ENCODE measurements around the gene USP6NL. TPM values are rescaled to one million over a fixed set of nuclear protein-coding genes. Genes with fewer than 3 reads are reported as not detected.

The USP6NL gene
- total RNA-seq, 1 donor from 2014 or later = 33.0 TPM

DNA sequence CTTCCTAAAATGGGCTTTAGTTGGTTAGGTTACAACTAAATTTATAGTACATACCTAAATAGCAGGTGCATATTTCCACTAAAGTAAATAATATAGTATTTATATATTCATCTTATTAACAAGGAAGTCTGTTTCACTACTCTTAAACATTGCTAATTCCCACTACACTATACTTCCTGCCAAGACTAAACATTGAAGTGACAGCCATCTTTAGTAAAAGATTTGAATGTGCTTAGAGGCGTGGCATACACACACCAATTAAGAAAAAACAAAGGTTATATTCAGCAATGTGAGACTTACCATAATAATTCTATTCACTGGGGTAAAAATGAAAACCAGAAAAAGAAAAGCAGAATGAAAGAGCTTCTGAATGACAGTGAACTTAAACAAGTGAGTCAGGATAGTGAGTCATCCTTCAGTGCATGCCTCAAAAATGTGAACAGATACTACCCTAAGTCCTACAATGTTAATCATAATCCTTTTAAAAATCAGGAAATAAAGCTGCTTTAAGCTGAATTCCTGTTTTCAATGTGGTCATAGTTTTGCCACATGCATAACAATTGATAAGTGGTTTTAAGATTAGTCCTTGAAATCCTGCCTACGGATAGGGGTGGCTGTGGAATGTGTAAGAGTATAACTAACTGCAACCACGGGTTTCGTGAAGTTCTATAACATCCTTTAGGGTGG lies 59.4 kb downstream of the USP6NL start:
- Mint-ChIP-seq H3K36me3 (ENCODE audit: low read depth, unreplicated experiment) (no peaks in the 10 kb centered on the region), H3K27me3 (ENCODE audit: unreplicated experiment) (no peaks in the 10 kb centered on the region), H3K4me3 (ENCODE audit: unreplicated experiment) (no peak overlapping the region), H3K27ac (ENCODE audit: unreplicated experiment) (no peak overlapping the region), H3K9me3 (ENCODE audit: unreplicated experiment) (no peaks in the 10 kb centered on the region), H3K4me1 (ENCODE audit: unreplicated experiment) (peaks cover 12% of the 10 kb centered on the region)
- TF ChIP-seq, protein P1, sequence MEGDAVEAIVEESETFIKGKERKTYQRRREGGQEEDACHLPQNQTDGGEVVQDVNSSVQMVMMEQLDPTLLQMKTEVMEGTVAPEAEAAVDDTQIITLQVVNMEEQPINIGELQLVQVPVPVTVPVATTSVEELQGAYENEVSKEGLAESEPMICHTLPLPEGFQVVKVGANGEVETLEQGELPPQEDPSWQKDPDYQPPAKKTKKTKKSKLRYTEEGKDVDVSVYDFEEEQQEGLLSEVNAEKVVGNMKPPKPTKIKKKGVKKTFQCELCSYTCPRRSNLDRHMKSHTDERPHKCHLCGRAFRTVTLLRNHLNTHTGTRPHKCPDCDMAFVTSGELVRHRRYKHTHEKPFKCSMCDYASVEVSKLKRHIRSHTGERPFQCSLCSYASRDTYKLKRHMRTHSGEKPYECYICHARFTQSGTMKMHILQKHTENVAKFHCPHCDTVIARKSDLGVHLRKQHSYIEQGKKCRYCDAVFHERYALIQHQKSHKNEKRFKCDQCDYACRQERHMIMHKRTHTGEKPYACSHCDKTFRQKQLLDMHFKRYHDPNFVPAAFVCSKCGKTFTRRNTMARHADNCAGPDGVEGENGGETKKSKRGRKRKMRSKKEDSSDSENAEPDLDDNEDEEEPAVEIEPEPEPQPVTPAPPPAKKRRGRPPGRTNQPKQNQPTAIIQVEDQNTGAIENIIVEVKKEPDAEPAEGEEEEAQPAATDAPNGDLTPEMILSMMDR (IDR thresholded peaks at IDR 0.05; ENCODE audit: unreplicated experiment) = no peak
- DNase-seq (ENCODE audit: low spot score) = no peak

GRCh38 chr10:11551104-11551503 lies 60.3 kb downstream of the USP6NL start:
- DNase-seq (ENCODE audit: low spot score) = no peak
- Mint-ChIP-seq H3K36me3 (ENCODE audit: low read depth, unreplicated experiment) (no peaks in the 10 kb centered on the region), H3K27me3 (ENCODE audit: unreplicated experiment) (no peaks in the 10 kb centered on the region), H3K9me3 (ENCODE audit: unreplicated experiment) (no peaks in the 10 kb centered on the region), H3K4me1 (ENCODE audit: unreplicated experiment) (peaks cover 12% of the 10 kb centered on the region), H3K4me3 (ENCODE audit: unreplicated experiment) (no peak overlapping the region), H3K27ac (ENCODE audit: unreplicated experiment) (no peak overlapping the region)
- TF ChIP-seq, protein P1 (IDR thresholded peaks at IDR 0.05; ENCODE audit: unreplicated experiment) = no peak

DNA sequence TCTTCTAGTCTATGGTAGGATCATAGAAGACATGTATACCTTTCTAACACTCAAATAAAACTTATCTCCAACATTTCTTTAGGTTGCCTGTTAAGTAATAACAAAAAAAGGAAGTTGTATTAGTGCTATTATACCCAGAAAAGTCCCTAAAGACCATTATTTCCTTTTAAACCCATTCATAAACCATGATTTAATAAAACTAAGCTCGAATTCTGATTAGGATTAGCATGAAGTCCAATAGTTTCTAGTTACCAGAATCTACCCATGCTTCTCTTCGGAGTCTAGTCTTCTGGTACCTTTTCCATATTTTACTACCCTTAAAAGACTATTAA lies 62.7 kb downstream of the USP6NL start:
- Mint-ChIP-seq H3K27ac (ENCODE audit: unreplicated experiment) (no peak overlapping the region), H3K27me3 (ENCODE audit: unreplicated experiment) (no peaks in the 10 kb centered on the region), H3K9me3 (ENCODE audit: unreplicated experiment) (no peaks in the 10 kb centered on the region), H3K4me1 (ENCODE audit: unreplicated experiment) (peaks cover 12% of the 10 kb centered on the region), H3K4me3 (ENCODE audit: unreplicated experiment) (no peak overlapping the region), H3K36me3 (ENCODE audit: low read depth, unreplicated experiment) (no peaks in the 10 kb centered on the region)
- no peak for DNase-seq (ENCODE audit: low spot score)
- TF ChIP-seq, protein P1 (IDR thresholded peaks at IDR 0.05; ENCODE audit: unreplicated experiment) = no peak

GRCh38 chr10:11548065-11548767 lies 63.2 kb downstream of the USP6NL start:
- no peaks in the 10 kb centered on the region for H3K9me3 Mint-ChIP-seq (ENCODE audit: unreplicated experiment)
- H3K27ac Mint-ChIP-seq (ENCODE audit: unreplicated experiment) = no peak overlapping the region
- DNase-seq (ENCODE audit: low spot score) = no peak
- TF ChIP-seq, protein P1 (IDR thresholded peaks at IDR 0.05; ENCODE audit: unreplicated experiment) = no peak
- peaks cover 12% of the 10 kb centered on the region for H3K4me1 Mint-ChIP-seq (ENCODE audit: unreplicated experiment)
- no peaks in the 10 kb centered on the region for H3K36me3 Mint-ChIP-seq (ENCODE audit: low read depth, unreplicated experiment)
- H3K27me3 Mint-ChIP-seq (ENCODE audit: unreplicated experiment) = no peaks in the 10 kb centered on the region
- H3K4me3 Mint-ChIP-seq (ENCODE audit: unreplicated experiment) = no peak overlapping the region

GRCh38 chr10:11546581-11546980 lies 64.9 kb downstream of the USP6NL start:
- H3K4me1 Mint-ChIP-seq (ENCODE audit: unreplicated experiment) = peaks cover 16% of the 10 kb centered on the region
- no peaks in the 10 kb centered on the region for H3K27me3 Mint-ChIP-seq (ENCODE audit: unreplicated experiment)
- no peak overlapping the region for H3K27ac Mint-ChIP-seq (ENCODE audit: unreplicated experiment)

More at GRCh38 chr10:11546581-11546980, 64.9 kb downstream of the USP6NL start:
- no peak for DNase-seq (ENCODE audit: low spot score)
- Mint-ChIP-seq H3K36me3 (ENCODE audit: low read depth, unreplicated experiment) (no peaks in the 10 kb centered on the region), H3K4me3 (ENCODE audit: unreplicated experiment) (no peak overlapping the region), H3K9me3 (ENCODE audit: unreplicated experiment) (no peaks in the 10 kb centered on the region)
- TF ChIP-seq, protein P1 (IDR thresholded peaks at IDR 0.05; ENCODE audit: unreplicated experiment) = no peak
